ENCODE data around the gene ANKRD36. TPM values are rescaled to one million over a fixed set of nuclear protein-coding genes. Genes with fewer than 3 reads are reported as not detected.

The ANKRD36 gene
- total and polyA plus RNA-seq, 9 of the 15 experiments (the other 6 are each of a cell fraction or from before 2014, with no cell fraction given), result 8.0 to 29.1 (median 15.4) TPM

DNA sequence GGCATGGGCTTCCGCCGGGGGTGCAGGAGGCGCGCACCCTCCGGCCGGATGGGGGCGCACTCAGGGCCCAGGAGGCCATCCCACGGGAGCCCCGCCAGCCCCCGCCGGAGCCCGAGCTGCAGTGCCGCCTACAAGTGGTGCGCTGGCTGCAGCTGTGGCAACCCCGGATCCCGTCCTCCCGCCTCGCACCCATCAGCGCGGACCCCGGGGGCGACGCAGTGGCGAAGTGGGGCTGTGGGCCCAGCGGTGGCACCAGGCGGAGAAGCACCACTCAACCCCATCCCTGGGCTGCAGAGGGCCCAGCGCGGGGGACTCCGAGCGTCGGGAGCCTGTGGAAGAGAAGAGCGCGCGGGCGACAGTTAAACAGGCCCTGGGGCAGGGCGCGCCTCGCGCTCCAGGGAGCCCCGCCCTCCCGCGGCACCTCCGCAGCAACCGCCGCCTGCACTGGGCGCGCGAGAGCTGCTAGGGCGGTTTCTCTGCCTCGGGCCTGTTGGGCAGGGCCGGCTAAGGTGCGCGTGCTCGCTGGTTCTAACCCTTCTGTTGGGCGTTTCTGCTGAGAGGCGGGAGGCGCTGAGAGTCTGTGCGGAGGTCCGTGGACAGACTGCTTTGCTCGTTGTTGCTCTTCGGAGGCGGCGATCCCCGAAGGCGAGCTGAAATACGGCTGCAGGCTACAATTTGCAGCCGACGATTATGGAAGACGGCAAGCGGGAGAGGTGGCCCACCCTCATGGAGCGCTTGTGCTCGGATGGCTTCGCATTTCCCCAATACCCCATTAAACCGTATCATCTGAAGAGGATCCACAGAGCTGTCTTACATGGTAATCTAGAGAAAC is at the start of gene ANKRD36 (continued):
- TF ChIP-seq, protein P1, sequence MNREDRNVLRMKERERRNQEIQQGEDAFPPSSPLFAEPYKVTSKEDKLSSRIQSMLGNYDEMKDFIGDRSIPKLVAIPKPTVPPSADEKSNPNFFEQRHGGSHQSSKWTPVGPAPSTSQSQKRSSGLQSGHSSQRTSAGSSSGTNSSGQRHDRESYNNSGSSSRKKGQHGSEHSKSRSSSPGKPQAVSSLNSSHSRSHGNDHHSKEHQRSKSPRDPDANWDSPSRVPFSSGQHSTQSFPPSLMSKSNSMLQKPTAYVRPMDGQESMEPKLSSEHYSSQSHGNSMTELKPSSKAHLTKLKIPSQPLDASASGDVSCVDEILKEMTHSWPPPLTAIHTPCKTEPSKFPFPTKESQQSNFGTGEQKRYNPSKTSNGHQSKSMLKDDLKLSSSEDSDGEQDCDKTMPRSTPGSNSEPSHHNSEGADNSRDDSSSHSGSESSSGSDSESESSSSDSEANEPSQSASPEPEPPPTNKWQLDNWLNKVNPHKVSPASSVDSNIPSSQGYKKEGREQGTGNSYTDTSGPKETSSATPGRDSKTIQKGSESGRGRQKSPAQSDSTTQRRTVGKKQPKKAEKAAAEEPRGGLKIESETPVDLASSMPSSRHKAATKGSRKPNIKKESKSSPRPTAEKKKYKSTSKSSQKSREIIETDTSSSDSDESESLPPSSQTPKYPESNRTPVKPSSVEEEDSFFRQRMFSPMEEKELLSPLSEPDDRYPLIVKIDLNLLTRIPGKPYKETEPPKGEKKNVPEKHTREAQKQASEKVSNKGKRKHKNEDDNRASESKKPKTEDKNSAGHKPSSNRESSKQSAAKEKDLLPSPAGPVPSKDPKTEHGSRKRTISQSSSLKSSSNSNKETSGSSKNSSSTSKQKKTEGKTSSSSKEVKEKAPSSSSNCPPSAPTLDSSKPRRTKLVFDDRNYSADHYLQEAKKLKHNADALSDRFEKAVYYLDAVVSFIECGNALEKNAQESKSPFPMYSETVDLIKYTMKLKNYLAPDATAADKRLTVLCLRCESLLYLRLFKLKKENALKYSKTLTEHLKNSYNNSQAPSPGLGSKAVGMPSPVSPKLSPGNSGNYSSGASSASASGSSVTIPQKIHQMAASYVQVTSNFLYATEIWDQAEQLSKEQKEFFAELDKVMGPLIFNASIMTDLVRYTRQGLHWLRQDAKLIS (CRISPR knock-in tag; IDR thresholded peaks at IDR 0.05), result peak; percentile 66; the same call in 1 of the 2 replicates
- TF ChIP-seq E2F6 (IDR thresholded peaks at IDR 0.05; ENCODE audit: borderline replicate concordance in 1 of 2, extremely low read depth in 1 of 2, insufficient read depth in 1 of 2, insufficient read length in 1 of 2, low read depth in 1 of 2, low read length in 1 of 2, poor library complexity in 1 of 2, severe bottlenecking in 1 of 2) (peak; percentile 47 to 54), CTBP1 (IDR thresholded peaks at IDR 0.05; ENCODE audit: borderline replicate concordance) (peak; percentile 97), SMAD4 (CRISPR knock-in tag; conservative IDR thresholded peaks at IDR 0.05) (peak; percentile 79), ZBTB9 (CRISPR knock-in tag; IDR thresholded peaks at IDR 0.05) (peak; percentile 64; the same call in 1 of the 2 replicates), ILF3 (IDR thresholded peaks at IDR 0.05; ENCODE audit: borderline replicate concordance) (peak; percentile 79; the same call in 1 of the 2 replicates), POLR2H (tag; IDR thresholded peaks at IDR 0.05; ENCODE audit: low read depth) (peak; percentile 43; the same call in 1 of the 2 replicates), RBM25 (IDR thresholded peaks at IDR 0.05; ENCODE audit: low read depth, low read length, severe bottlenecking) (peak; percentile 10)
- TF ChIP-seq, protein P2, sequence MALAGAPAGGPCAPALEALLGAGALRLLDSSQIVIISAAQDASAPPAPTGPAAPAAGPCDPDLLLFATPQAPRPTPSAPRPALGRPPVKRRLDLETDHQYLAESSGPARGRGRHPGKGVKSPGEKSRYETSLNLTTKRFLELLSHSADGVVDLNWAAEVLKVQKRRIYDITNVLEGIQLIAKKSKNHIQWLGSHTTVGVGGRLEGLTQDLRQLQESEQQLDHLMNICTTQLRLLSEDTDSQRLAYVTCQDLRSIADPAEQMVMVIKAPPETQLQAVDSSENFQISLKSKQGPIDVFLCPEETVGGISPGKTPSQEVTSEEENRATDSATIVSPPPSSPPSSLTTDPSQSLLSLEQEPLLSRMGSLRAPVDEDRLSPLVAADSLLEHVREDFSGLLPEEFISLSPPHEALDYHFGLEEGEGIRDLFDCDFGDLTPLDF (CRISPR knock-in tag; IDR thresholded peaks at IDR 0.05), result 0 out of 2 replicates have a peak, but pooled peaks have one; percentile 59
- TF ChIP-seq, protein P3, sequence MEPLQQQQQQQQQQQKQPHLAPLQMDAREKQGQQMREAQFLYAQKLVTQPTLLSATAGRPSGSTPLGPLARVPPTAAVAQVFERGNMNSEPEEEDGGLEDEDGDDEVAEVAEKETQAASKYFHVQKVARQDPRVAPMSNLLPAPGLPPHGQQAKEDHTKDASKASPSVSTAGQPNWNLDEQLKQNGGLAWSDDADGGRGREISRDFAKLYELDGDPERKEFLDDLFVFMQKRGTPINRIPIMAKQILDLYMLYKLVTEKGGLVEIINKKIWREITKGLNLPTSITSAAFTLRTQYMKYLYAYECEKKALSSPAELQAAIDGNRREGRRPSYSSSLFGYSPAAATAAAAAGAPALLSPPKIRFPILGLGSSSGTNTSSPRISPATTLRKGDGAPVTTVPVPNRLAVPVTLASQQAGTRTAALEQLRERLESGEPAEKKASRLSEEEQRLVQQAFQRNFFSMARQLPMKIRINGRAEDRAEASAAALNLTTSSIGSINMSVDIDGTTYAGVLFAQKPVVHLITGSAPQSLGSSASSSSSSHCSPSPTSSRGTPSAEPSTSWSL (CRISPR knock-in tag; IDR thresholded peaks at IDR 0.05; ENCODE audit: borderline replicate concordance), result 0 out of 2 replicates have a peak, but pooled peaks have one; percentile 34

Measured in K562 (cell line).